ENCODE data around the gene STK11.

DNA sequence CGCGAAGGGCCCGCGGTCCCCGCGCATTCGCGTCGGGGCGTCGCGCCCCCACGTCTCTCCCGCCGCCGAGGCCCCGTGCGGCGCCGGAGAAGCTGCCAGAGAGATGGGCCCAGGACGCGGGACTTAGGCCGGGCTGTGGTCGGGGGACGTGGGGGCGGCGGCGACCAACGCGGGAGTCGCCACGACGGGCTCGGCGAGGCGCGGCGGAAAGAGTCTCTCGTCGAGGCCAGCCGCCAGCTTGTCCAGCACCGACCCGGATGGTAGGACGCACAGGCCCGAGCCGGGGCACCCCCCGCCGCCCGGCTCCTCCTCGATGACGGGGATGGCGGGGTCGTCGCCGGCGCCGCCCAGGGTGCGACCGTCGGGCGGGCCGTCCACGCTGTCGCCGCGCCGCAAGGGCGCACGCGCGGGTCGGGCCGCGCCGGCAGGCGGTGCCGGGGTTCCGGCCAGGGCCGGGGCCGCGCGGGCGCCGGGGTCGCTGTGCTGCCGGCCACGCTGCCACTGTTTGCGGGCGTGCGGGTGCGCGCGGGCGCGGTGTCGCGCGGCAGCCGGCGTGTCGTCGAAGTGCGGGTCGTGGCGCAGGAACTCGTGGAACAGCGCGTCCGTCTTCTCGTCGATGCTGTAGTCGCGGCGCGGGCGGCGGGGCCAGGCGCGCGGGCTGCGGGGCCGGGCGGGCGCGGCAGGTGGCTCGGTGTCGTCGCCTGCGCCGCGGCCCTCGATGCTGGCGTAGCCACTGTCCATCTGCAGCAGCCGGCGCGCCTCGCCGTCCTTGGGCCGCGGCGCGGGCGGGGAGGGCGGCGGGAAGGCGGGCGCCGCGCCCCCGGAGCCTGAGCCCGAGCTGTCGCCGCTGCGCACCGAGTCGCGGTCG lies 23.7 kb downstream of the STK11 start:
- no peak for TF ChIP-seq L3MBTL2 (conservative IDR thresholded peaks at IDR 0.05)
- no peak for TF ChIP-seq SP1 (IDR thresholded peaks at IDR 0.05)
- TF ChIP-seq CTBP1 (IDR thresholded peaks at IDR 0.05; ENCODE audit: borderline replicate concordance): no peak
- no peak for TF ChIP-seq FOXK2 (IDR thresholded peaks at IDR 0.05)

Data from HEK293T (cell line).